ENCODE data around the gene ZBTB9. TPM values are rescaled to one million over a fixed set of nuclear protein-coding genes. Genes with fewer than 3 reads are reported as not detected.

Gene ZBTB9
- total RNA-seq, 8 experiments from 2014 or later = 4.2 to 12.5 (median 8.1) TPM

DNA sequence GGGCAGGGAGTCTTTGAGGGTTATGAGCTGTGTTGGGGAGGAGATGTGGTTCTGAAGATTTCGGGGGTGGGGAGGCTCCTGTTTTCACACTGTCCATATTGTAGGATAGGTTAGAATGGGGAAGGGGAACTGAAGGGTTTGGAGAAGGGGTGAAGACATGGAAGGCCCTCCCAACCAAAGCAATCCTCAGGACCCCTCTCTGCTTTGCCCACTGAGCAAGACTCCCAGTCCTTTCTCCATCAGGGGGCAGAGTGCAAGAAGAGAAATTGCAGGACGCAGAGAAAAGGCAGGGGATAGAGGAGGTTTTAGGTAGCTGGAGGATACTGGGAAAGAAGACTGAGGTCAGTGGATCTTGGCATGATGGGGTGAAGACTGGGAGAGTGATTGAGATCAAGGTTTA lies 30.6 kb upstream of the ZBTB9 start:
- WGBS, 10 experiments = 94 to 100% (median 100%) methylated on average over 1 to 2 of the region's 2 CpGs; no CpG with 5 or more reads in 4 of the 10 experiments
- Histone ChIP-seq H3K4me3 (no peak overlapping the region), H3K27ac (no peak overlapping the region), H3K4me1 (replicated peaks in 1 of 2) (peaks cover 35 to 53% of the 10 kb centered on the region in 2 donors)
- ATAC-seq (replicated peaks in 6 of 8) = no peak
- in situ Hi-C loops (cut with MboI; ENCODE audit: low pct_unique_long_range_greater_than_20kb in 2 of 9, low sequenced_read_pairs in 9 of 9, unreplicated experiment in 9 of 9) = no loop called here

DNA sequence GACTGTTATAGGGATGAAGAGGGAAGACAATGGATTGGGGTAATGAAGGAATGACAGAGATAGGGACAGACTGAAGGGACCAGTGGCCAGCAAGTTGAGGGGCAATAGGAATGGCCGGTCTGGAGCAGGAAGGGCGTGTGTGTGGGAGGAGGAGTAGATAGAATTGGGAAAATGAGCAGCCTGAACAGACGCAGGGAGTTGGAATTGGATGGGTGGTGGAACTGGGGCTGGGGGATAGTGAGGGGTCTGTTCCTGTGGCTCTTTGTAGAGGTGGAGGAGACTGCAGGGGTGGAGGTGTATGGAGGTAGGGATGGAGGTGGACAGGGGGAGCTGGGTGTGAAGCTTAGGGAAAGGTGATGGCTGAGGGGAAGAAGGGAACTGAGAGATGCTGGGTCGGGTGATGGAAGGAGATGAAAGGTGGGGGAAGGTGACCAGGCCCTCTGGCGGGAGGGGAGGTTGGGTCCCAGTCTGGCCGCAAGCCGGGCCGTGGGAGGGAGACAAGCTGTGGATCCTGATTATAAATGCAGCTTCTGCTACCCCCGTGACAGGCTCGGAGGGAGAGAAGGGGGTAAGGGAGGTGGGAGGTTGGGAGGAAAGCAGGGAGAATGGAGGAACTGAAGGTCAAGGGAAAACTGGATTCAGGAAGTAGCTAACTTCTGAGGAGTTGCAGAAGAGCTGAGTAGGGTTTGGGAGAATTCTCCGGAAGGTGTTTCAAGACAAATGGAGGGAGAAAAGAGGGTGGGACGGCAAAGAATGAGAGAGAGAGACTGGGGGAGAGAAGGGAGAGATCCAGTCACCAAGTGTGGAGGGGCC lies 29.3 kb upstream of the ZBTB9 start:
- H3K4me1 ChIP-seq (replicated peaks in 1 of 2) = peaks cover 33 to 55% of the 10 kb centered on the region in 2 donors
- H3K27ac ChIP-seq = peak overlapping the region; percentile 87 to 90
- 0 to 83% (median 38%) methylated on average over 2 to 5 of the region's 12 CpGs; no CpG with 5 or more reads in 2 of the 10 experiments for WGBS, 10 experiments
- in situ Hi-C loops (cut with MboI; ENCODE audit: low pct_unique_long_range_greater_than_20kb in 2 of 9, low sequenced_read_pairs in 9 of 9, unreplicated experiment in 9 of 9) = no loop called here
- peak in 6 of 8 experiments; percentile 0 to 7 (median 3) for ATAC-seq (replicated peaks in 6 of 8)
- peak overlapping the region; percentile 46 to 94 (median 54) for H3K4me3 ChIP-seq

GRCh38 chr6:33425668-33426577 lies 28.5 kb upstream of the ZBTB9 start:
- 0% methylated on average over 1 to 2 of the region's 43 CpGs; no CpG with 5 or more reads in 7 of the 10 experiments for WGBS, 10 experiments
- peak overlapping the region; percentile 46 to 94 (median 54) for H3K4me3 ChIP-seq
- H3K27ac ChIP-seq = peak overlapping the region; percentile 87 to 90
- ATAC-seq (replicated peaks in 6 of 8) = peak; percentile 63 to 83 (median 65)
- H3K4me1 ChIP-seq (replicated peaks in 1 of 2) = peaks cover 40 to 62% of the 10 kb centered on the region in 2 donors
- in situ Hi-C loops (cut with MboI; ENCODE audit: low pct_unique_long_range_greater_than_20kb in 2 of 9, low sequenced_read_pairs in 9 of 9, unreplicated experiment in 9 of 9) = no loop called here

DNA sequence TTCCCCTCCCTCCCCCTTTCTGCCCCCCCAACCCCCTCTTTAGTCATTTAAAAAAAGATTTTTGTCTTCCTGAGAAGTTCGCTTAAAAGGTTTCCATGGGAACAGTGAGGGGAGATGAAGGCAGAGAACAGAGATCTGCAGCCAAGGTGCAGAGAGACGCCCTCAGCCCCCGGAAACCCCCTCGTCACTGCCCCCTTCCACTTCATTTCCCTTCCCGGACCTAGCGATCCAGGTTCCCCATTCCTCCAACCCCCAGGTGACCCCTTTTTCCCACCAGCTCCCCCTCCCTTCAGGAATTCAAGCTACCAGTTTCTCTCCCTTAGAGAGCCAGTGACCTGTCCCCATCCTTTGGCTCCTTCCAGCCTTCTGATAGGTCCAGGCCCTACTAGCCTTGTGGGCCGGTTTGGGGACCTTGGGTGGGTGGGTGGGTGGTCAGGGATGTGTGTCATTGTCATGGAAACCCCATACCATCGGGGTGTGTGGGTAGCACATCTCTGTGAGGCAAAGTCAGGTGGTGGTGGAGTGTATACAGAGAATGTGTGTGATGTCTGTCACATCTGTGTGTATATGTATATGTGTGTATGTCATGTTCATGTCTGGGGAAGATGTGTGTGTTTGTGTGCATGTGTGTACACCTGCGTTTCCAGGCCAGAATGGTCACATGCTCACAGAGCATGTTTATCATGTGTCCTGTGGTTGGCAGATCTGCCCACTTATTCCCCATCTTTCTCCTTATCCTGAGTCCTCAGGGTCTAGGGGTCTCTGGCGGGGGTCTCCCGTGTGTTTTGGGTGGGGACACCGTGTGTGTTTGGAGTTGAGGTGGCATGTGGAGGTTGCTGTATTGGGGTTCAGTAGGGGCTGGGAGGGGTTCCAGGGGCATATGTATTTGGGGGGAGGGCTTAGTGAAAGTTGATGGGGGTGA lies 27.5 kb upstream of the ZBTB9 start:
- in situ Hi-C loops (cut with MboI; ENCODE audit: low pct_unique_long_range_greater_than_20kb in 2 of 9, low sequenced_read_pairs in 9 of 9, unreplicated experiment in 9 of 9) = no loop called here
- Histone ChIP-seq H3K4me3 (peak overlapping the region; percentile 46 to 94 (median 54)), H3K4me1 (replicated peaks in 1 of 2) (peaks cover 39 to 62% of the 10 kb centered on the region in 2 donors), H3K27ac (peak overlapping the region; percentile 87 to 90)
- peak in 5 of 8 experiments; percentile 13 to 32 (median 21) for ATAC-seq (replicated peaks in 6 of 8)
- WGBS, 10 experiments = 0 to 20% methylated on average over 1 of the region's 12 CpGs; no CpG with 5 or more reads in 8 of the 10 experiments

- Histone ChIP-seq H3K27ac (peak overlapping the region; percentile 87 to 90), H3K4me3 (peak overlapping the region; percentile 46 to 94 (median 54)), H3K4me1 (replicated peaks in 1 of 2) (peaks cover 48 to 70% of the 10 kb centered on the region in 2 donors)
- in situ Hi-C loops (cut with MboI; ENCODE audit: low pct_unique_long_range_greater_than_20kb in 2 of 9, low sequenced_read_pairs in 9 of 9, unreplicated experiment in 9 of 9) = no loop called here
- 0% methylated on average over 2 to 5 of the region's 79 CpGs; no CpG with 5 or more reads in 8 of the 10 experiments for WGBS, 10 experiments
- ATAC-seq (replicated peaks in 6 of 8) = peak; percentile 1 to 31 (median 16)
These were observed 26.7 kb upstream of the ZBTB9 start for GRCh38 chr6:33427585-33428223.

DNA sequence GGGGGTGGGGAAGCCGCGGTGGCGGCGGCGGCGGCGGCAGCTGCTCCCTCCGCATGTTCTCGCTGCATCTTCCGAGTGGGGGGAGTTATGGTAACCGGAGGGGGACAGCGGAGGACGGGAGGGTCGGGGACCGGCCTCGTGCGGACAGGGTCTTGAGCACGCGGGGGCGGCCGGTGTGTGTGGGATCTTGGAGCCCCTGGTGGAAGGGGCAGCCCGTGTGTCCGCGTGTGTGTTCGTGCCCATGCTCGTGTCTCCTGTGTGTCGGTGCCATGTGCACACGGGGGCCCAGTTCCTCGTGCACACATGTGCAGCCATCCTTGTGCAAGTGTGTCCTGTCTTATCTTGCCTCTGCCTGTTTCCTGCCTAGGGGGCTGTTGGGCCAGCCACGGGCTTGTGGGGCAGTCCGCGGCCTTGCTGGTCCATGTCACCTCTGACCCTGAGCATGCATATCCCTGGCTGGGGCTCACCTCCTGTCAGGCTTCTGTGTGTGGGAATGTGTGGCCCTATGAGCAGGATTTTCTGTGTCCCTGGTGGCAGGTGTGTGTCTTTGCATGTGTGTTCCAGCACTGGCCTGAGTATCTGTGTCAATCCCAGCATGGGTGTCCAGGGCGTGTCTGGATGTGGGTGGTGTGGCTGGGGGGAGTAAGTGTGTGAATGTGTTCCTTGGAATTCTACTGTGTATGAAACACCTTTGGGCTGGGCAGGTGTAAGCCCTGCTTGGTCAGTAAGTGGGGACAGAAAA lies 26.0 kb upstream of the ZBTB9 start:
- 0 to 57% (median 29%) methylated on average over 1 to 2 of the region's 33 CpGs; no CpG with 5 or more reads in 6 of the 10 experiments for whole genome bisulfite sequencing, 10 experiments
- H3K4me1 ChIP-seq (replicated peaks in 1 of 2) = peaks cover 54 to 77% of the 10 kb centered on the region in 2 donors
- ATAC-seq (replicated peaks in 6 of 8) = peak; percentile 1 to 7 (median 4)

GRCh38 chr6:33428966-33429749 lies 25.2 kb upstream of the ZBTB9 start:
- no peak for ATAC-seq (replicated peaks in 6 of 8)
- H3K27ac ChIP-seq = peak overlapping the region; percentile 87 to 90
- in situ Hi-C loops (cut with MboI; ENCODE audit: low pct_unique_long_range_greater_than_20kb in 2 of 9, low sequenced_read_pairs in 9 of 9, unreplicated experiment in 9 of 9) = no loop called here
- H3K4me3 ChIP-seq = peak overlapping the region; percentile 46 to 94 (median 54)
- 40 to 100% (median 80%) methylated on average over 1 to 3 of the region's 5 CpGs; no CpG with 5 or more reads in 5 of the 10 experiments for WGBS, 10 experiments
- H3K4me1 ChIP-seq (replicated peaks in 1 of 2) = peaks cover 61 to 84% of the 10 kb centered on the region in 2 donors

More for the DNA sequence above, 26.0 kb upstream of the ZBTB9 start:
- in situ Hi-C loops (cut with MboI; ENCODE audit: low pct_unique_long_range_greater_than_20kb in 2 of 9, low sequenced_read_pairs in 9 of 9, unreplicated experiment in 9 of 9) = no loop called here
- H3K4me3 ChIP-seq = peak overlapping the region; percentile 46 to 94 (median 54)
- H3K27ac ChIP-seq = peak overlapping the region; percentile 87 to 90

GRCh38 chr6:33429750-33430052 lies 24.7 kb upstream of the ZBTB9 start:
- 36 to 100% (median 60%) methylated on average over 1 to 2 of the region's 2 CpGs; no CpG with 5 or more reads in 4 of the 10 experiments for WGBS, 10 experiments
- Histone ChIP-seq H3K4me3 (peak overlapping the region in 1 of 5 donors; percentile 56), H3K4me1 (replicated peaks in 1 of 2) (peaks cover 57 to 83% of the 10 kb centered on the region in 2 donors), H3K27ac (peak overlapping the region in 1 of 2 donors; percentile 90)
- in situ Hi-C loops (cut with MboI; ENCODE audit: low pct_unique_long_range_greater_than_20kb in 2 of 9, low sequenced_read_pairs in 9 of 9, unreplicated experiment in 9 of 9) = no loop called here
- no peak for ATAC-seq (replicated peaks in 6 of 8)

DNA sequence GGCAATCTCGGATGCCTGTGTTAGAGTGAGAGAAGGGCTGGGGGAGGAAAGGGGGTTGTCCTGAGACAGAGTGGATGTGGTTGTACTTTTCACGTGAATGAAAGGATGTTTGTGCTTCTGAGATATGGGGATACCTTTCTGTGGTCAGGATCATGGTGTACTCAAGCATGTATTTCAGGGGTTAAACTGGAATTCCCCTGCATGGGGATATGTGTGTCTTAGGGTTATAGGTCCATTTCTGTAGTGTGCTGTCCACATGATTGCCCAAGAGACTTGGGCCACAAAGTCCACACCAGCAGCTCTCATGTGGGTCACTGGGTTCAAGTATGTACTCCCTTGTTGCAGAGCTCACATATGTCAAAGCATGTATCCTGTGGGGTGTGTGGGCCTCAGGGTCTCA lies 24.0 kb upstream of the ZBTB9 start:
- H3K4me3 ChIP-seq = peak overlapping the region in 1 of 5 donors; percentile 42
- 33 to 75% (median 60%) methylated on average over 1 to 2 of the region's 2 CpGs; no CpG with 5 or more reads in 3 of the 10 experiments for WGBS, 10 experiments
- in situ Hi-C loops (cut with MboI; ENCODE audit: low pct_unique_long_range_greater_than_20kb in 2 of 9, low sequenced_read_pairs in 9 of 9, unreplicated experiment in 9 of 9) = no loop called here
- peaks cover 52 to 76% of the 10 kb centered on the region in 2 donors for H3K4me1 ChIP-seq (replicated peaks in 1 of 2)
- no peak for ATAC-seq (replicated peaks in 6 of 8)
- H3K27ac ChIP-seq = no peak overlapping the region

GRCh38 chr6:33430991-33431879 lies 23.1 kb upstream of the ZBTB9 start:
- in situ Hi-C loops (cut with MboI; ENCODE audit: low pct_unique_long_range_greater_than_20kb in 2 of 9, low sequenced_read_pairs in 9 of 9, unreplicated experiment in 9 of 9) = no loop called here
- ATAC-seq (replicated peaks in 6 of 8) = peak; percentile 21 to 70 (median 52)
- H3K4me1 ChIP-seq (replicated peaks in 1 of 2) = peaks cover 52 to 72% of the 10 kb centered on the region in 2 donors
- WGBS, 10 experiments = 0% methylated on average over 4 of the region's 12 CpGs; no CpG with 5 or more reads in 9 of the 10 experiments
- peak overlapping the region; percentile 80 to 88 for H3K27ac ChIP-seq
- H3K4me3 ChIP-seq = peak overlapping the region; percentile 21 to 42 (median 30)
